Omental fat pad (tissue), 4 donors: ENCODE data around the gene FTSJ3. TPM values are rescaled to one million over a fixed set of nuclear protein-coding genes. Genes with fewer than 3 reads are reported as not detected.

Source experiments
- ATAC-seq: fragments of 150-250 bp; one replicate; pipeline ENCODE4 v1.9.1; 2016; ENCODE audit warnings: mild to moderate bottlenecking, moderate library complexity; ENCODE audit not compliant: low FRiP score
- DNase-seq: peaks from one replicate; pipeline ENCODE4 v3.0.0-alpha.2; 2019; ENCODE audit warnings: low spot score
- CTCF ChIP-seq, 3 donors: fragments of 450-650 bp; IDR thresholded peaks; one replicate each; pipeline ENCODE4 v1.5.1; 2016 to 2017; ENCODE audit warnings: antibody characterized with exemption in 3 of 3, mild to moderate bottlenecking in 3 of 3, moderate library complexity in 2 of 3
- total RNA-seq, 4 donors: library from RNA; depleted of rRNA; stranded (reverse); fragments of >200 nt; gene quantifications; one replicate each; pipeline ENCODE4 v1.1.0, GENCODE V29; 2016

FTSJ3 gene
- total RNA-seq, 4 donors from 2014 or later: 39.1 to 46.4 (median 40.4) TPM

GRCh38 chr17:63833741-63834373, 6.4 kb upstream of the FTSJ3 start:
- DNase-seq (no peak), ATAC-seq (no peak)
- TF ChIP-seq CTCF (IDR thresholded peaks at IDR 0.05): no peak

DNA sequence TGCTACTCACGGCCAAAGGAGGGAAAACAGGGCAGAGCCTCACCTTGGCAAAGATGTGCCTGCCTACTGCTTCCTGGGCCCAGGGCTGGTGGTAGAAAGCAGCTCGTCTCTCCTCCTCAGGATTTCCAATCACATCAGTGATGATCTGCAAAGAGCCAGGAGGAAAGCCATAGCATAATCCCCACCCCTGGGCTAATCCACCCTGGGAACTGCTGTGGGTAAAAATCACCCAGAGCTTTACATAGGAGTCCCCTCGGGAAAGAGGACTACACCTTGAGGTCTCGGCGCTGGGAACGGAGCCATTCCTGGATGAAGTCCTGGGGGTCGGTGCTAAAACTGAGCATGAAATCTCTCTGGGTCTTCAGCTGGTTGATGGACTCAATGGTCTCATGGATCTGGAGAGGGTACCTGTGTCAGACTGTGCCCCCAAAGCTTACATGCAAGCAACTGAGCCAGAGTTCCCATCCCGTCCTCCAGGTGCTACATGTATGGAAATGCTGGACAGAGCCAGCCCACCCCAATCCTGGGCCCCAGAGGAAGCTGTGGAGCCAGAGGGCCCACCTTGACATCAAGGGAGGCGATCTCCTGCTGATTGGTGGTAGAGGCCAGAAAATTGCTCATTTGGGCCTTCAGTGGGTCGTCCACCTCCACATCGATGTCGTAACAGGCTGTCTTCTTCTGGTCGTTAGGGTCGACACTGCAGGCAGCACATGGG, 5.7 kb upstream of the FTSJ3 start:
- TF ChIP-seq CTCF (IDR thresholded peaks at IDR 0.05): no peak
- no peak for DNase-seq
- no peak for ATAC-seq

DNA sequence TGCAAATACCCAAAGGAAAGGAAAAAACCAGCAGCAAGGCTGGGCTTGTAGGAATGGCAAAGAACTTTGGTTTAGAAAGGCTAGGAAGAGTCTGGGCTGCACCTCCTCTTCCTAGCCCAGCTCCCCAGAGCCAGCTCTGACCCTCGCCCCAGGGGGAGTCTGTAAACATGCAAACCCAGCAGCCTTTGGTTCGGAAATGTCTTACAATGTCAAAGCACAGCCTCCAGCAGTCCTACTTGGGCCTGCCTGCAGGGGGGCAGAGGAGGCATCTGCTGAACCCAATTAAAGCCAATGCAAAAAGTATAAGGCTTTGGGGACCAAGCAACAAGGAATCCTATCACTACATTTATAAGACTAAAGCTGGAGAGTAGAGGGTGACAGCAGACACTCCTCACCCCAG, 5.0 kb upstream of the FTSJ3 start:
- no peak for TF ChIP-seq CTCF (IDR thresholded peaks at IDR 0.05)
- ATAC-seq (no peak), DNase-seq (no peak)

GRCh38 chr17:63832014-63832413, 4.6 kb upstream of the FTSJ3 start:
- no peak for ATAC-seq
- TF ChIP-seq CTCF (IDR thresholded peaks at IDR 0.05): no peak
- DNase-seq: no peak

- TF ChIP-seq CTCF (IDR thresholded peaks at IDR 0.05): no peak
- DNase-seq (no peak), ATAC-seq (no peak)
Observed at GRCh38 chr17:63831505-63831904, 4.0 kb upstream of the FTSJ3 start.

GRCh38 chr17:63830904-63831491, 3.5 kb upstream of the FTSJ3 start:
- no peak for DNase-seq
- TF ChIP-seq CTCF (IDR thresholded peaks at IDR 0.05): no peak
- no peak for ATAC-seq
